Adipocyte (in vitro differentiated cells): ENCODE data around the gene BAZ1A.
"Not testable (repeated sequence)": the region's sequence is repeated elsewhere in the genome, so short reads cannot be mapped to it uniquely, and the experiment has no call there.

Experiments used
- DNase-seq: peaks from one replicate; pipeline ENCODE4 v3.0.0-alpha.2; 2015; ENCODE audit warnings: low read depth
- H3K27me3 ChIP-seq: replicated peaks from 2 replicates; pipeline ENCODE4 v1.7.0; 2013; ENCODE audit warnings: mild to moderate bottlenecking, low read length, moderate library complexity; ENCODE audit not compliant: control insufficient read depth, insufficient read depth
- H3K36me3 ChIP-seq: 2 replicates; pipeline ENCODE4 v1.7.0; 2013; ENCODE audit warnings: low read length, mild to moderate bottlenecking, moderate library complexity; ENCODE audit not compliant: control insufficient read depth, insufficient read depth, severe bottlenecking
- H3K4me1 ChIP-seq: 2 replicates; pipeline ENCODE4 v1.7.0; 2013; ENCODE audit warnings: mild to moderate bottlenecking, low read length, moderate library complexity; ENCODE audit not compliant: control insufficient read depth, insufficient read depth
- H3K4me3 ChIP-seq: 2 replicates; pipeline ENCODE4 v1.7.0; 2013; ENCODE audit warnings: mild to moderate bottlenecking, low read length, moderate library complexity
- H3K9ac ChIP-seq: 2 replicates; pipeline ENCODE4 v1.7.0; 2013; ENCODE audit warnings: mild to moderate bottlenecking, low read length, moderate library complexity
- H3K9me3 ChIP-seq: 2 replicates; pipeline ENCODE4 v1.7.0; 2013; ENCODE audit warnings: mild to moderate bottlenecking, low read length, moderate library complexity; ENCODE audit not compliant: control insufficient read depth

Gene BAZ1A

DNA sequence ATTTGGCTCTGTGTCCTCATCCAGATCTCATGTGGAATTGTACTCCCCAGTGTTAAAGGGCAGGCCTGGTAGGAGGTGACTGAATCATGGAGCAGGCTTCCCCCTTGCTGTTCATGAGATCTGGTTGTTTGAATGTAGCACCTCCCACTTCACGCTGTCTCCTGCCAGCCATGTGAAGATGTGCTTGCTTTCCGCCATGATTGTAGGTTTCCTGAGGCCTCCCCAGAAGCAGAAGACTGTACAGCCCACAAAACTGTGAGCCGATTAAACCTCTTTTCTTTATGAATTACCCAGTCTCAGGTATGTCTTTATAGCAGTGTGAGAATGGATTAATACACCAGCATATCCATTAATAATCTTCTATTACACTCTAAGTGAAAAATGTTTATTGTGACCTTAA, 70.2 kb downstream of the BAZ1A start:
- no peak for DNase-seq
- Histone ChIP-seq H3K4me3 (no peak overlapping the region), H3K36me3 (peaks cover 64% of the 10 kb centered on the region), H3K4me1 (no peaks in the 10 kb centered on the region), H3K9me3 (no peaks in the 10 kb centered on the region), H3K27me3 (no peaks in the 10 kb centered on the region), H3K9ac (no peak overlapping the region)

DNA sequence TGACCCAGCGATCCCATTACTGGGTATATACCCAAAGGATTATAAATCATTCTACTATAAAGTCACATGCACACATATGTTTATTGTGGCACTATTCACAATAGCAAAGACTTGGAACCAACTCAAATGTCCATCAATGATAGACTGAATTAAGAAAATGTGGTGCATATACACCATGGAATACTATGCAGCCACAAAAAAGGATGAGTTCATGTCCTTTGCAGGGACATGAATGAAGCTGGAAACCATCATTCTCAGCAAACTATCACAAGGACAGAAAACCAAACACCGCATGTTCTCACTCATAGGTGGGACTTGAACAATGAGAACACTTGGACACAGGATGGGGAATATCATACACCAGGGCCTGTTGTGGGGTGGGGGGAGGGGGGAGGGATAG, 76.3 kb downstream of the BAZ1A start:
- not testable (repeated sequence) for H3K9ac ChIP-seq

GRCh38 chr14:34797747-34798583, 77.2 kb downstream of the BAZ1A start:
- H3K9me3 ChIP-seq = no peaks in the 10 kb centered on the region
- H3K9ac ChIP-seq = no peak overlapping the region
- no peak overlapping the region for H3K4me3 ChIP-seq
- DNase-seq = no peak
- peaks cover 21% of the 10 kb centered on the region for H3K4me1 ChIP-seq
- H3K27me3 ChIP-seq = no peaks in the 10 kb centered on the region
- peaks cover 55% of the 10 kb centered on the region for H3K36me3 ChIP-seq

More for the DNA sequence above, 76.3 kb downstream of the BAZ1A start:
- H3K9me3 ChIP-seq, H3K27me3 ChIP-seq, DNase-seq, H3K4me3 ChIP-seq: not testable (repeated sequence)
- H3K36me3 ChIP-seq = peaks cover 55% of the 10 kb centered on the region
- peaks cover 21% of the 10 kb centered on the region for H3K4me1 ChIP-seq

GRCh38 chr14:34796902-34797301, 78.3 kb downstream of the BAZ1A start:
- DNase-seq = no peak
- no peak overlapping the region for H3K9ac ChIP-seq
- H3K9me3 ChIP-seq = no peaks in the 10 kb centered on the region
- peaks cover 21% of the 10 kb centered on the region for H3K4me1 ChIP-seq
- H3K27me3 ChIP-seq = no peaks in the 10 kb centered on the region
- no peak overlapping the region for H3K4me3 ChIP-seq
- H3K36me3 ChIP-seq = peaks cover 51% of the 10 kb centered on the region

DNA sequence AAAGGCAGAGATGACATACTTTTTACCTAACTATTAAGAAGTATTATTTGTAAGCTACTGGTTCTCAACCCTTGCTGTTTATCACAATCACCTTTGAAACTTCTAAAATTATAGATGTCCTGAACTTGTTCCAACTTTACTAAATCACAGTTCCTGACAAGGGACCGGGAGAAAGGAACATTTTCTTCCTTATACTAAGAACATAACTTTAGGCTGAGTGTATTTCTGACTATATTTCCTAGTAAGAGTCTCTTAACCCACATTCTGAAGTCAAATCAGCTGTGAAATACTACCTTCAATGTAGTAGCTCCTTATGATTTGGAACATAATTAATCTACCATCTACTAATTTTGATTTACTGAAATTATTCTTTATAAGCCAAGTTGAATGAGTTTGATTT, 80.2 kb downstream of the BAZ1A start:
- H3K4me3 ChIP-seq = no peak overlapping the region
- H3K9me3 ChIP-seq = no peaks in the 10 kb centered on the region
- H3K9ac ChIP-seq = no peak overlapping the region
- H3K36me3 ChIP-seq = peaks cover 42% of the 10 kb centered on the region
- peak; percentile 34 for DNase-seq
- H3K27me3 ChIP-seq = no peaks in the 10 kb centered on the region
- H3K4me1 ChIP-seq = peaks cover 21% of the 10 kb centered on the region

DNA sequence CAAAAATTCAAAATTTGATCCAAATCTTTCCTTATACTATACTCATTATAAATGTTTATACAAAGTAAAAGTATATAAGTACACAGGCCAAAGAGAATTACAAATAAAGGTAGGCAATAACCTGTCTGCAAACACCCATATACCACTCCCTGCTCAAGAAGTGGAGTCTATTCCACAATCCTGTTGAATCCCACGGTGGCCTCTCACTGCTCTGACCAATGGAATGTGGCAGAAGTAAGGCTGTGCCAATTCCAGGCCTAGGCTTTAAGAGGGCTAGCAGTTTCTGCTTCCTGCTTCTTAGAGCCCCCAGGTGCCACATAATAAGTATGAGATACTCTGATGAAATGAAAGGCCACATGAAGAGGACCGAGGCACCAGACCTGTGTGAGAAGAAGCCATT, 80.9 kb downstream of the BAZ1A start:
- H3K4me1 ChIP-seq = peaks cover 21% of the 10 kb centered on the region
- H3K9me3 ChIP-seq = no peaks in the 10 kb centered on the region
- no peaks in the 10 kb centered on the region for H3K27me3 ChIP-seq
- peak; percentile 18 for DNase-seq
- H3K4me3 ChIP-seq = no peak overlapping the region
- H3K36me3 ChIP-seq = peaks cover 36% of the 10 kb centered on the region
- no peak overlapping the region for H3K9ac ChIP-seq

DNA sequence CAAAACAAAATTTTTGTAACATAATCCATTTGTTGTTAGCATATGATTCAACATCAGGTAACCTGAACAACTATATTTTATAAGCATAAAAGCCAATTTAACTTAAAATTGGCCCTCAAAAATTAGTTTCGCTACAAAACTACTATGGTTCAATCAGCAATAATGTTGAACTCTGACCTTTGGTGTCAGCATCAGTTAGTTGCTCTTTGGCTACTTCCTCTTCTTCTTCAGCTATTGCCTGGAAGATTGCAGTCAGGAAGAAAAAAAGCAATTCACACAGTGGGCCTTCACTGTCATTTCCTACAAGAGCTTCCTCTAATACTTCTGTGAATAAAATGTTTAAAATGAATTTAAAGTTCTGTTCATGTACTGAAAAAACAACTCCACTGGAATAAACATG, 82.6 kb downstream of the BAZ1A start:
- no peak overlapping the region for H3K9ac ChIP-seq
- peaks cover 21% of the 10 kb centered on the region for H3K4me1 ChIP-seq
- DNase-seq = no peak
- H3K4me3 ChIP-seq = no peak overlapping the region
- H3K27me3 ChIP-seq = no peaks in the 10 kb centered on the region
- H3K9me3 ChIP-seq = no peaks in the 10 kb centered on the region
- peaks cover 30% of the 10 kb centered on the region for H3K36me3 ChIP-seq

GRCh38 chr14:34785223-34786006, 89.7 kb downstream of the BAZ1A start:
- no peak for DNase-seq
- Histone ChIP-seq H3K36me3 (peaks cover 41% of the 10 kb centered on the region), H3K4me3 (no peak overlapping the region)

DNA sequence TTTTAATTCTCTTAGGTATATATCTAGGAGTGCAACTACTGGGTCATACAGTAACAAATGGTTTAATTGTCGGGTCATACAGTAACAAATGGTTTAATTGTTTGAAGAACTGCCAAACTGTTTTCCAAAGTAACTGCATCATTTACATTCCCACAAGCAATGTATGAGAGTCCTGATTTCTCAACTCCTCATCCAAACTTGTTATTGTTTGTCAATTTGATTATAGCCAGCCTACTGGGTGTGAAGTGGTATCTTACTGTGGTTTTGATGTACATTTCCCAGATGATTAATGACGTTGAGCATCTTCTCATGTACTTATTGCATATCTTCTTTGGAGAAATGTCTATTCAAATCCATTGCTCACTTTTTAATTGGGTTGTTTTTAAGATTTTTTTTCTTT, 93.1 kb downstream of the BAZ1A start:
- Histone ChIP-seq H3K27me3 (no peaks in the 10 kb centered on the region), H3K9ac (no peak overlapping the region), H3K4me1 (no peaks in the 10 kb centered on the region), H3K36me3 (peaks cover 47% of the 10 kb centered on the region), H3K4me3 (no peak overlapping the region), H3K9me3 (no peaks in the 10 kb centered on the region)
- no peak for DNase-seq

More at GRCh38 chr14:34785223-34786006, 89.7 kb downstream of the BAZ1A start:
- no peaks in the 10 kb centered on the region for H3K9me3 ChIP-seq
- no peaks in the 10 kb centered on the region for H3K27me3 ChIP-seq
- H3K4me1 ChIP-seq = no peaks in the 10 kb centered on the region
- no peak overlapping the region for H3K9ac ChIP-seq

- Histone ChIP-seq H3K9me3 (no peaks in the 10 kb centered on the region), H3K36me3 (peaks cover 52% of the 10 kb centered on the region), H3K4me3 (no peak overlapping the region), H3K4me1 (no peaks in the 10 kb centered on the region), H3K9ac (no peak overlapping the region), H3K27me3 (no peaks in the 10 kb centered on the region)
- peak; percentile 51 for DNase-seq
These were observed 93.9 kb downstream of the BAZ1A start for GRCh38 chr14:34781242-34781641.

DNA sequence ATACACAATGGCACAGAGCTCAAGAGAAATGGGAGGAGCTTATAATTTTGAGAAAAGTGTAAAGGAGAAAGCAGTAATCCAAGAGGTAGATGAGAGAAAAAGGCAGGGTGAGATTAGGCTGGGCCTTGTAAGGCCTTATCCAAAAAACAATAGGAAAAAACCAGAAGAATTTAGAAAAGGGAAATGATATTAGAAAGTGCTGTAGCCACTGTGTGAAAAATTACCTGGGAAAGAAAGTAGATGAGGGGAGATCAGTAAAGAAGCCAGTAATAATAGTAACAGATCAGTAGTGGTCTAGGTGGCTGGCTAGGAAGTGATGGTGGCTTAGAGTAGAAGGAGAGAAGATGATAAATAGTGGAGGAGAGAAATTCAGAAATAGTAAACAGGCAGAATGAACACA, 94.5 kb downstream of the BAZ1A start:
- H3K4me3 ChIP-seq = no peak overlapping the region
- H3K9ac ChIP-seq = no peak overlapping the region
- no peak for DNase-seq
- no peaks in the 10 kb centered on the region for H3K9me3 ChIP-seq
- no peaks in the 10 kb centered on the region for H3K4me1 ChIP-seq
- peaks cover 57% of the 10 kb centered on the region for H3K36me3 ChIP-seq
- H3K27me3 ChIP-seq = no peaks in the 10 kb centered on the region
